Measurements from ENCODE around the gene GDF15.

- TF ChIP-seq CTCF (conservative IDR thresholded peaks at IDR 0.05; ENCODE audit: low read depth in 2 of 2) (peak; percentile 93 to 95), EZH2 (IDR thresholded peaks at IDR 0.05; ENCODE audit: low read depth, unreplicated experiment) (no peak), CREB1 (CRISPR knock-in tag; IDR thresholded peaks at IDR 0.05; ENCODE audit: low read depth) (no peak), POLR2AphosphoS5 (IDR thresholded peaks at IDR 0.05; ENCODE audit: low read depth) (no peak), REST (IDR thresholded peaks at IDR 0.05; ENCODE audit: unreplicated experiment) (no peak), EZH2phosphoT487 (IDR thresholded peaks at IDR 0.05; ENCODE audit: unreplicated experiment) (no peak), ZNF114 (CRISPR knock-in tag; IDR thresholded peaks at IDR 0.05) (no peak), STAT1 (IDR thresholded peaks at IDR 0.05; ENCODE audit: unreplicated experiment) (no peak), ETS1 (IDR thresholded peaks at IDR 0.05) (no peak)
These were observed 36.3 kb upstream of the GDF15 start for GRCh38 chr19:18349524-18350128.

All from GM23338 (cell line).